HCT116 (cell line): ENCODE measurements around the gene STH. TPM values are rescaled to one million over a fixed set of nuclear protein-coding genes. Genes with fewer than 3 reads are reported as not detected.

Source experiments
- ATAC-seq: fragments of 200-7000 bp; cut with Tn5 transposase; 2 replicates; pipeline ENCODE4 v1.9.1; 2020; ENCODE audit warnings: mild to moderate bottlenecking, moderate library complexity
- BruUV-seq: library from RNA; stranded (reverse); fragments of 400-500 nt; replicated peaks from 2 replicates; lab custom pipeline; 2021; lab: Mats Ljungman, UMichigan
- CTCF ChIA-PET: fragments of 300-600 bp; sonication (Branson Sonifier 250); formaldehyde crosslinking; loops from one replicate; lab custom pipeline; 2021; ENCODE audit warnings: antibody characterized with exemption; lab: Charles Lee
- POLR2A ChIA-PET: fragments of 300-600, 350-600 bp; sonication (Branson Sonifier 250); formaldehyde crosslinking; loops from one replicate; lab custom pipeline; 2021; ENCODE audit warnings: antibody characterized with exemption; lab: Charles Lee
- RAD21 ChIA-PET, 2 experiments: fragments of 300-600 bp; sonication (Branson Sonifier 250); formaldehyde crosslinking; loops; one replicate each; lab custom pipeline; 2023; ENCODE audit warnings: low total read pairs in 2 of 2; ENCODE audit not compliant: uncharacterized antibody in 2 of 2, unreplicated experiment in 2 of 2, low non-redundant PET in 1 of 2; lab: Charles Lee
- DNase-seq: peaks from one replicate; pipeline ENCODE4 v3.0.0-alpha.2; 2010; ENCODE audit warnings: low read depth, low spot score
- H2AFZ ChIP-seq: fragments of 200-600 bp; shearing (Covaris generic), sonication (generic); 2 replicates; pipeline ENCODE4 v1.6.1; 2017; ENCODE audit warnings: low read depth, mixed run types, mixed read lengths, antibody characterized with exemption, low read length; ENCODE audit not compliant: poor library complexity, severe bottlenecking
- H3K27ac ChIP-seq: 2 replicates; pipeline ENCODE4 v1.5.1; 2012; ENCODE audit warnings: low read depth, low read length
- H3K27me3 ChIP-seq: fragments of 200-600 bp; sonication (generic); 2 replicates; pipeline ENCODE4 v1.6.1; 2016; ENCODE audit warnings: mixed run types, low read length, mixed read lengths; ENCODE audit not compliant: insufficient read depth
- H3K36me3 ChIP-seq, 2 experiments: fragments of 200-500 bp in 1 of 2; fragments of 200-600 bp in 1 of 2; sonication (Bioruptor generic) in 1 of 2; sonication (generic) in 1 of 2; 2 replicates each; pipeline versions ENCODE4 v1.5.1 to v1.6.1; 2014 to 2016; ENCODE audit warnings: low read length in 2 of 2, inconsistent platforms in 1 of 2, mixed read lengths in 1 of 2, mixed run types in 1 of 2; ENCODE audit not compliant: insufficient read depth in 2 of 2, control insufficient read depth in 1 of 2
- H3K4me1 ChIP-seq, 2 experiments: fragments of 200-600 bp in 1 of 2; sonication (generic) in 1 of 2; 2 replicates each; pipeline versions ENCODE4 v1.5.1 to v1.6.1; 2012 to 2017; ENCODE audit warnings: low read length in 2 of 2, inconsistent platforms in 1 of 2, mild to moderate bottlenecking in 1 of 2, mixed read lengths in 1 of 2, mixed run types in 1 of 2, moderate library complexity in 1 of 2; ENCODE audit not compliant: insufficient read depth in 2 of 2, control insufficient read depth in 1 of 2
- H3K4me2 ChIP-seq: fragments of 200-600 bp; sonication (generic); 2 replicates; pipeline ENCODE4 v1.6.1; 2017; ENCODE audit warnings: mixed run types, low read length, mixed read lengths
- H3K4me3 ChIP-seq, 2 experiments: fragments of 200-600 bp in 1 of 2; sonication (generic) in 1 of 2; replicated peaks in 1 of 2; 2 replicates each; pipeline ENCODE4 v1.5.1; 2011 to 2016; ENCODE audit warnings: low read length in 2 of 2, control low read depth in 1 of 2, low read depth in 1 of 2, mild to moderate bottlenecking in 1 of 2, mixed read lengths in 1 of 2, mixed run types in 1 of 2
- H3K79me2 ChIP-seq: fragments of 200-600 bp; sonication (generic); 2 replicates; pipeline ENCODE4 v1.6.1; 2017; ENCODE audit warnings: mild to moderate bottlenecking, mixed run types, low read length, moderate library complexity, mixed read lengths; ENCODE audit not compliant: insufficient read depth
- H3K9ac ChIP-seq: fragments of 200-600 bp; sonication (generic); 2 replicates; pipeline ENCODE4 v1.6.1; 2016; ENCODE audit warnings: low read length, mixed read lengths
- H3K9me2 ChIP-seq: fragments of 200-600 bp; sonication (generic), shearing (Covaris generic); 2 replicates; pipeline ENCODE4 v1.6.1; 2017; ENCODE audit warnings: mixed run types, mild to moderate bottlenecking, moderate library complexity; ENCODE audit not compliant: insufficient read depth
- H3K9me3 ChIP-seq, 2 experiments: fragments of 200-500 bp in 1 of 2; fragments of 200-600 bp in 1 of 2; sonication (Bioruptor generic) in 1 of 2; sonication (generic) in 1 of 2; 2 replicates each; pipeline ENCODE4 v1.6.1; 2014 to 2017; ENCODE audit warnings: low read length in 2 of 2, mixed read lengths in 2 of 2, inconsistent platforms in 1 of 2, low read depth in 1 of 2, mild to moderate bottlenecking in 1 of 2, mixed run types in 1 of 2, moderate library complexity in 1 of 2; ENCODE audit not compliant: control insufficient read depth in 1 of 2, insufficient read depth in 1 of 2
- H4K20me1 ChIP-seq: fragments of 200-600 bp; sonication (generic), shearing (Covaris generic); 2 replicates; pipeline ENCODE4 v1.6.1; 2017; ENCODE audit warnings: mixed run types, mild to moderate bottlenecking, moderate library complexity; ENCODE audit not compliant: insufficient read depth
- EGR1 ChIP-seq: IDR thresholded peaks from 2 replicates; pipeline ENCODE4 v1.6.1; 2012; ENCODE audit warnings: low read depth
- EZH2phosphoT487 ChIP-seq: fragments of 200-600 bp; IDR thresholded peaks from 2 replicates; pipeline ENCODE4 v1.6.1; 2018; ENCODE audit warnings: antibody characterized with exemption, borderline replicate concordance
- POLR2A ChIP-seq: IDR thresholded peaks from 2 replicates; pipeline ENCODE4 v1.7.0; 2011; ENCODE audit warnings: borderline replicate concordance; ENCODE audit not compliant: insufficient read depth, insufficient read length; ENCODE audit errors: extremely low read depth
- POLR2AphosphoS5 ChIP-seq: IDR thresholded peaks from 2 replicates; pipeline ENCODE4 v1.6.1; 2011; ENCODE audit warnings: mild to moderate bottlenecking, low read depth, low read length, moderate library complexity
- REST ChIP-seq: IDR thresholded peaks from 2 replicates; pipeline ENCODE4 v1.6.1; 2012; ENCODE audit warnings: low read depth
- SRF ChIP-seq: IDR thresholded peaks from 2 replicates; pipeline ENCODE4 v1.6.1; 2012; ENCODE audit warnings: low read depth
- TCF7L2 ChIP-seq: IDR thresholded peaks from 2 replicates; pipeline ENCODE4 v1.7.0; 2011; ENCODE audit warnings: borderline replicate concordance, inconsistent platforms; ENCODE audit not compliant: insufficient read depth, insufficient read length; ENCODE audit errors: extremely low read depth
- intact Hi-C: fragments of 100-400 bp; cut with micrococcal nuclease; formaldehyde crosslinking; loops from 2 replicates; pipeline ENCODE4 v1.10.0; 2022
- total RNA-seq: library from RNA; stranded (reverse); gene quantifications from one replicate; pipeline ENCODE4 v1.2.1, GENCODE V29; 2021; ENCODE audit not compliant: unreplicated experiment
- TF ChIP-seq, protein P1 (sequence below): IDR thresholded peaks from 2 replicates; pipeline ENCODE4 v1.6.1; 2012
- TF ChIP-seq, protein P2 (sequence below), 3 experiments: fragments of 200-600 bp in 1 of 3; sonication (generic) in 1 of 3; IDR thresholded peaks in 2 of 3; conservative IDR thresholded peaks in 1 of 3; 2 replicates each; pipeline ENCODE4 v1.5.1; 2012 to 2017; ENCODE audit warnings: low read depth in 2 of 3, low read length in 2 of 3, antibody characterized with exemption in 1 of 3, borderline replicate concordance in 1 of 3, control low read depth in 1 of 3, mild to moderate bottlenecking in 1 of 3, mixed read lengths in 1 of 3, mixed run types in 1 of 3, moderate library complexity in 1 of 3; ENCODE audit not compliant: insufficient read depth in 1 of 3

Gene STH
- total RNA-seq, 1 experiment from 2014 or later = not detected

DNA sequence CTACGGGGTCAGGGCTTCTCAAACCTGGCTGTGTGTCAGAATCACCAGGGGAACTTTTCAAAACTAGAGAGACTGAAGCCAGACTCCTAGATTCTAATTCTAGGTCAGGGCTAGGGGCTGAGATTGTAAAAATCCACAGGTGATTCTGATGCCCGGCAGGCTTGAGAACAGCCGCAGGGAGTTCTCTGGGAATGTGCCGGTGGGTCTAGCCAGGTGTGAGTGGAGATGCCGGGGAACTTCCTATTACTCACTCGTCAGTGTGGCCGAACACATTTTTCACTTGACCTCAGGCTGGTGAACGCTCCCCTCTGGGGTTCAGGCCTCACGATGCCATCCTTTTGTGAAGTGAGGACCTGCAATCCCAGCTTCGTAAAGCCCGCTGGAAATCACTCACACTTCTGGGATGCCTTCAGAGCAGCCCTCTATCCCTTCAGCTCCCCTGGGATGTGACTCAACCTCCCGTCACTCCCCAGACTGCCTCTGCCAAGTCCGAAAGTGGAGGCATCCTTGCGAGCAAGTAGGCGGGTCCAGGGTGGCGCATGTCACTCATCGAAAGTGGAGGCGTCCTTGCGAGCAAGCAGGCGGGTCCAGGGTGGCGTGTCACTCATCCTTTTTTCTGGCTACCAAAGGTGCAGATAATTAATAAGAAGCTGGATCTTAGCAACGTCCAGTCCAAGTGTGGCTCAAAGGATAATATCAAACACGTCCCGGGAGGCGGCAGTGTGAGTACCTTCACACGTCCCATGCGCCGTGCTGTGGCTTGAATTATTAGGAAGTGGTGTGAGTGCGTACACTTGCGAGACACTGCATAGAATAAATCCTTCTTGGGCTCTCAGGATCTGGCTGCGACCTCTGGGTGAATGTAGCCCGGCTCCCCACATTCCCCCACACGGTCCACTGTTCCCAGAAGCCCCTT is 10.9 kb downstream of the STH start:
- Histone ChIP-seq H2AFZ (no peak overlapping the region), H3K9me2 (no peaks in the 10 kb centered on the region), H4K20me1 (no peaks in the 10 kb centered on the region), H3K4me1 (no peaks in the 10 kb centered on the region), H3K79me2 (no peaks in the 10 kb centered on the region), H3K27me3 (no peaks in the 10 kb centered on the region), H3K9me3 (no peaks in the 10 kb centered on the region), H3K36me3 (no peaks in the 10 kb centered on the region), H3K4me3 (no peak overlapping the region), H3K4me2 (no peak overlapping the region), H3K9ac (no peak overlapping the region), H3K27ac (no peak overlapping the region)
- DNase-seq = no peak
- intact Hi-C loops = no loop called here
- TF ChIP-seq, protein P1, sequence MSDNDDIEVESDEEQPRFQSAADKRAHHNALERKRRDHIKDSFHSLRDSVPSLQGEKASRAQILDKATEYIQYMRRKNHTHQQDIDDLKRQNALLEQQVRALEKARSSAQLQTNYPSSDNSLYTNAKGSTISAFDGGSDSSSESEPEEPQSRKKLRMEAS = no peak
- TF ChIP-seq SRF (no peak), TCF7L2 (no peak), POLR2A (no peak), EZH2phosphoT487 (no peak), POLR2AphosphoS5 (no peak), EGR1 (no peak), REST (no peak)
- TF ChIP-seq, protein P2, sequence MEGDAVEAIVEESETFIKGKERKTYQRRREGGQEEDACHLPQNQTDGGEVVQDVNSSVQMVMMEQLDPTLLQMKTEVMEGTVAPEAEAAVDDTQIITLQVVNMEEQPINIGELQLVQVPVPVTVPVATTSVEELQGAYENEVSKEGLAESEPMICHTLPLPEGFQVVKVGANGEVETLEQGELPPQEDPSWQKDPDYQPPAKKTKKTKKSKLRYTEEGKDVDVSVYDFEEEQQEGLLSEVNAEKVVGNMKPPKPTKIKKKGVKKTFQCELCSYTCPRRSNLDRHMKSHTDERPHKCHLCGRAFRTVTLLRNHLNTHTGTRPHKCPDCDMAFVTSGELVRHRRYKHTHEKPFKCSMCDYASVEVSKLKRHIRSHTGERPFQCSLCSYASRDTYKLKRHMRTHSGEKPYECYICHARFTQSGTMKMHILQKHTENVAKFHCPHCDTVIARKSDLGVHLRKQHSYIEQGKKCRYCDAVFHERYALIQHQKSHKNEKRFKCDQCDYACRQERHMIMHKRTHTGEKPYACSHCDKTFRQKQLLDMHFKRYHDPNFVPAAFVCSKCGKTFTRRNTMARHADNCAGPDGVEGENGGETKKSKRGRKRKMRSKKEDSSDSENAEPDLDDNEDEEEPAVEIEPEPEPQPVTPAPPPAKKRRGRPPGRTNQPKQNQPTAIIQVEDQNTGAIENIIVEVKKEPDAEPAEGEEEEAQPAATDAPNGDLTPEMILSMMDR (IDR thresholded peaks at IDR 0.05 in 2 of 3, conservative IDR thresholded peaks at IDR 0.05 in 1 of 3; ENCODE audit: borderline replicate concordance in 1 of 3, insufficient read depth in 1 of 3, low read depth in 2 of 3, low read length in 2 of 3) = no peak
- BruUV-seq = no TSS peak
- ChIA-PET CTCF (no interaction called here), POLR2A (no interaction called here), RAD21 (no interaction called here)
- ATAC-seq = peak; percentile 15; the same call in 1 of the 2 replicates
